Activated T-helper 1 cell treated with anti-CD3 and anti-CD28 coated beads, Interleukin-2, amount 50 U/mL, for 16 hours (primary cell): ENCODE measurements around the gene CCDC80.
"Not testable (repeated sequence)": the region's sequence is repeated elsewhere in the genome, so short reads cannot be mapped to it uniquely, and the experiment has no call there.

Source experiments
- DNase-seq, 2 donors: peaks; one replicate each; pipeline ENCODE4 v3.0.0-alpha.2; 2020; ENCODE audit warnings: low read depth in 1 of 2, low spot score in 1 of 2

Gene CCDC80

GRCh38 chr3:112640930-112641801 is at the start of gene CCDC80:
CCDC80 (minus strand) TSS chr3:112641143; CDS start chr3:112639905, 1,238 bp downstream.
- DNase-seq, result no peak

GRCh38 chr3:112689989-112690388 is 49.0 kb upstream of the CCDC80 start:
- no peak for DNase-seq

- DNase-seq, result no peak
Observed at GRCh38 chr3:112689385-112689784, 48.4 kb upstream of the CCDC80 start.

- no peak for DNase-seq
Observed at GRCh38 chr3:112688819-112689218, 47.9 kb upstream of the CCDC80 start.

- no peak for DNase-seq
Observed at GRCh38 chr3:112688085-112688769, 47.3 kb upstream of the CCDC80 start.

GRCh38 chr3:112687616-112688015 is 46.7 kb upstream of the CCDC80 start:
- no peak for DNase-seq

- no peak for DNase-seq
Observed at GRCh38 chr3:112687211-112687610, 46.3 kb upstream of the CCDC80 start.

GRCh38 chr3:112685956-112686799 is 45.2 kb upstream of the CCDC80 start:
- DNase-seq, result no peak

- no peak for DNase-seq
Observed at GRCh38 chr3:112685420-112685819, 44.5 kb upstream of the CCDC80 start.

- DNase-seq, result no peak
Observed at GRCh38 chr3:112682361-112682760, 41.4 kb upstream of the CCDC80 start.

- DNase-seq, result no peak
Observed at GRCh38 chr3:112681822-112682325, 40.9 kb upstream of the CCDC80 start.

- DNase-seq, result peak; percentile 47 to 73
Observed at GRCh38 chr3:112676659-112677234, 35.8 kb upstream of the CCDC80 start.

- DNase-seq, result no peak
Observed at GRCh38 chr3:112675943-112676535, 35.1 kb upstream of the CCDC80 start.

- no peak for DNase-seq
Observed at GRCh38 chr3:112675349-112675748, 34.4 kb upstream of the CCDC80 start.

- DNase-seq, result no peak
Observed at GRCh38 chr3:112672716-112673541, 32.0 kb upstream of the CCDC80 start.

- DNase-seq, result no peak
Observed at GRCh38 chr3:112671930-112672715, 31.2 kb upstream of the CCDC80 start.

GRCh38 chr3:112670824-112671223 is 29.9 kb upstream of the CCDC80 start:
- no peak for DNase-seq

- DNase-seq, result no peak
Observed at GRCh38 chr3:112667599-112667998, 26.7 kb upstream of the CCDC80 start.

GRCh38 chr3:112665009-112665408 is 24.1 kb upstream of the CCDC80 start:
- DNase-seq, result not testable (repeated sequence)
